ENCODE results near the gene CYTH3.

Gene CYTH3

DNA sequence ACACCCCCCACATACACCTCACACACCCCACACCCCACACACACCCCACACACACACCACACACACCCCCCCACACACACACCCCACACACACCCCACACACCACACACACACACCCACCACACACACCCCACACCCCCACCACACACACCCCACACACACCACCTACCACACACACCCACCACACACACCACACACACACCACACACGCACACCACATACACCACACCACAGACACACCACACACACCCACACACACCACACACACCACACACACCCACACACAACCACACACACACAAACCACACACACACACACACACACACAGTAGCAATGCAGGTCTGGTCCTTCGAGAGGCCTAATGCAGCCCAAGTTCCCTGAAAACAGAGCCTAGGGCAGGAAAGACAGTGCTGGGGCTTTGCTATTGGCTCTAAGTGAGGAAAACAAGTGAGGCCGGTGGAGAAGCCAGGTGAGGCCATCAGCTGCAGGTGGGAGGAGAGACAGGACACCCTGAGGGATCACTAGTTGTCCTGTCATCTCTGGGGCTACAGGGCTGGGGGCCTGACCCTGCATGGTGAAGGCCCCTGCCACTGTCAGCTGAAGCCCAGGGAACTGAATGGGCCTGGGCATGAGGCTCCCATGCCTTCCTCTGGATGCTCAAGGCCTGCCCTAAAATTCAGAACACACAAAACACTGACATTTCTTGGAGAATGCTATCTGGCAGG lies 92.6 kb downstream of the CYTH3 start:
- no peak for DNase-seq (ENCODE audit: low read depth)
- no peak overlapping the region for H3K4me3 ChIP-seq (replicated peaks; ENCODE audit: low read depth, low read length)
- TF ChIP-seq, protein P1, sequence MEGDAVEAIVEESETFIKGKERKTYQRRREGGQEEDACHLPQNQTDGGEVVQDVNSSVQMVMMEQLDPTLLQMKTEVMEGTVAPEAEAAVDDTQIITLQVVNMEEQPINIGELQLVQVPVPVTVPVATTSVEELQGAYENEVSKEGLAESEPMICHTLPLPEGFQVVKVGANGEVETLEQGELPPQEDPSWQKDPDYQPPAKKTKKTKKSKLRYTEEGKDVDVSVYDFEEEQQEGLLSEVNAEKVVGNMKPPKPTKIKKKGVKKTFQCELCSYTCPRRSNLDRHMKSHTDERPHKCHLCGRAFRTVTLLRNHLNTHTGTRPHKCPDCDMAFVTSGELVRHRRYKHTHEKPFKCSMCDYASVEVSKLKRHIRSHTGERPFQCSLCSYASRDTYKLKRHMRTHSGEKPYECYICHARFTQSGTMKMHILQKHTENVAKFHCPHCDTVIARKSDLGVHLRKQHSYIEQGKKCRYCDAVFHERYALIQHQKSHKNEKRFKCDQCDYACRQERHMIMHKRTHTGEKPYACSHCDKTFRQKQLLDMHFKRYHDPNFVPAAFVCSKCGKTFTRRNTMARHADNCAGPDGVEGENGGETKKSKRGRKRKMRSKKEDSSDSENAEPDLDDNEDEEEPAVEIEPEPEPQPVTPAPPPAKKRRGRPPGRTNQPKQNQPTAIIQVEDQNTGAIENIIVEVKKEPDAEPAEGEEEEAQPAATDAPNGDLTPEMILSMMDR (IDR thresholded peaks at IDR 0.05; ENCODE audit: low read length, missing control alignments), result no peak

DNA sequence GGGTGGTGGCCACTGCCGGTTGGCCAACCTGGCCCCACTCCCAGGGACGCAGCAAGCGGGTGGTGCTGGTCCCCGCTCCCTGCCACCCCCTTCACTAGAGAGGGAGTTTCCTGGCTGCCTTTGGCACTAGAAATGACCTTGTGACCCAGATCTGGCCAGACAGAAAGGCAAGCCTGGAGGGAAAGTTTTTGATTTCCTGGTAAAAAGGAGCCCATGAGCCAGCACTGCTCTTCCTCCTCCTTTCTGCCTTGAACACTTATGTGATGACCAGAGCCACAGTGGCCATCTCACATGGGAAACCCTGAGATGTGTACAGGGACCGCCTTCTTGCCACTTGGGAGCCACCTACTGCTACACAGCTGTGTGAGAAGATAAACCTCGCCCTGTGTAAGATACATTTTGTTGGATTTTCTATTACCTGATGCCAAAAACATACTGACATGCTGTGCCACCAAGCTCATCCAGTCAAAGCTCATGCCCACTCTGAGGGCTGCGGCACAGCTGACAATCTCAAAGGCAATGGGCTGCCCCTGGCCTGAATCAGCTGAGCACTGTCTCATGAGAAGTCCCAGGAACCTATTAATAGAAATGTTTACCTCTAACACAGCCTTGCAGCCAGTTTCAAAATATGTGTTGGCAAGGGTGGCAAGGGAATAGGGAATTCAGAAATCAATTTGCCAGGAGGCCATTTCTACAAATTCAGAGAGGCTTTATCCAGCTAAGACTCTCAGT lies 94.0 kb downstream of the CYTH3 start:
- TF ChIP-seq, protein P1 (IDR thresholded peaks at IDR 0.05; ENCODE audit: low read length, missing control alignments), result no peak
- DNase-seq (ENCODE audit: low read depth), result no peak
- H3K4me3 ChIP-seq (replicated peaks; ENCODE audit: low read depth, low read length), result no peak overlapping the region

DNA sequence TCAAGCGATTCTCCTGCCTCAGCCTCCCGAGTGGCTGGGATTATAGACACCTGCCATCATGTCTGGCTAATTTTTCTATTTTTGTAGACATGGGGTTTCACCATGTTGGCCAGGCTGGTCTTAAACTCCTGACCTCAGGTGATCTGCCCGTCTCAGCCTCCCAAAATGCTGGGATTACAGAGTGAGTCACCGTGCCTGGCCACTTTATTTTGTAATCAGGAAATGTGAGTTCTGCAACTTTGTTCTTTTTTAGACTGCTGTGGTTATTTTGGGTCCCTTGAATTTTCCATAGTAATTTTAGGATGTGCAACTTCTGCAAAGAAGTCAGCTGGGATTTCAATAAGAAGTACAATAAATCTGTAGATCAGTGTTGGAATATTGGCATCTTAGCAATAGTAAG lies 96.8 kb downstream of the CYTH3 start:
- TF ChIP-seq, protein P1 (IDR thresholded peaks at IDR 0.05; ENCODE audit: low read length, missing control alignments), result no peak
- peak; percentile 83 for DNase-seq (ENCODE audit: low read depth)
- H3K4me3 ChIP-seq (replicated peaks; ENCODE audit: low read depth, low read length), result no peak overlapping the region

- TF ChIP-seq, protein P1 (IDR thresholded peaks at IDR 0.05; ENCODE audit: low read length, missing control alignments), result no peak
These were observed 99.5 kb downstream of the CYTH3 start for GRCh38 chr7:6172910-6173295.

DNA sequence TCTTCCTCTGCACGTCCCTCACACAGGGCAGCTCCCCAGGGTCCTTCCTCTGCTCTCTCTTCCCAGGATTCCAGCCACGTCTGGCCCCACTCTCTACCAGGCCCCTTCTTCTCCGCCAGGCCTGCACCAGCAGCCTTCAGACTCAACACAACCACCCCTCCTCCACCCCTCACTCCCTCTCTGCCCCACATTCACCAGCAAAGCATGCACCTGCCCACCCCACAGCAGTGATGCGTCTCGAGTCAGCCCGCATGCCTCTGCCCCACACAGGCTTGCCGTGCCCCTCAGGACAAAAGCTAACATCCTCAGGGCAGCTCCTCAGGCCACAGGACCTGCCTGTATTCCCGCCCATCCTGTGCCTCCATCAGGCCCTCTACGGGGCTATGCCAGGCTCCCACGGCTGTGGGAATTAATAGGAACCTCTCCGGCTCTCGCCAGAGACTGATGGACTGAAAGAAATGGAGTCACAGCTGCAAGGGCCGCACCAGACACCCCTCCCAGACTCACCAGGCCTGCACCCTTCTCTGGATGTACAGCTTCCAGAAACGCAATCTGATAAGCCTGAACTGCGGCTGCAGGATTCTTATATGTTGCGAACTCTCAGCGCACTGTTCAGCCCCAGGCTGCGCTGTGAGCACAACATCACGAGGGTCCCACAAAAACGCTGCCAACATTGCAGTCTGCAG lies 100.1 kb downstream of the CYTH3 start:
- TF ChIP-seq, protein P1 (IDR thresholded peaks at IDR 0.05; ENCODE audit: low read length, missing control alignments), result no peak
- H3K4me3 ChIP-seq (replicated peaks; ENCODE audit: low read depth, low read length), result no peak overlapping the region
- DNase-seq (ENCODE audit: low read depth), result no peak

More at GRCh38 chr7:6172910-6173295, 99.5 kb downstream of the CYTH3 start:
- no peak overlapping the region for H3K4me3 ChIP-seq (replicated peaks; ENCODE audit: low read depth, low read length)
- DNase-seq (ENCODE audit: low read depth), result no peak

GRCh38 chr7:6171532-6172223 lies 100.7 kb downstream of the CYTH3 start:
- no peak overlapping the region for H3K4me3 ChIP-seq (replicated peaks; ENCODE audit: low read depth, low read length)
- TF ChIP-seq, protein P1 (IDR thresholded peaks at IDR 0.05; ENCODE audit: low read length, missing control alignments), result no peak
- DNase-seq (ENCODE audit: low read depth), result no peak

Measured in fibroblast of pulmonary artery (primary cell).